ENCODE results near the gene ALX3. TPM values are rescaled to one million over a fixed set of nuclear protein-coding genes. Genes with fewer than 3 reads are reported as not detected.

Gene ALX3
- total RNA-seq, 4 donors from 2014 or later = not detected

- TF ChIP-seq CTCF (IDR thresholded peaks at IDR 0.05; ENCODE audit: low read depth) = no peak
Measured at GRCh38 chr1:110024613-110025012, 45.9 kb downstream of the ALX3 start.

GRCh38 chr1:110021285-110021684 lies 49.2 kb downstream of the ALX3 start:
- TF ChIP-seq CTCF (IDR thresholded peaks at IDR 0.05; ENCODE audit: low read depth) = no peak

- no peak for TF ChIP-seq CTCF (IDR thresholded peaks at IDR 0.05; ENCODE audit: low read depth)
Measured at GRCh38 chr1:110019770-110020169, 50.7 kb downstream of the ALX3 start.

GRCh38 chr1:110018396-110018795 lies 52.1 kb downstream of the ALX3 start:
- TF ChIP-seq CTCF (IDR thresholded peaks at IDR 0.05; ENCODE audit: low read depth) = no peak

GRCh38 chr1:110017792-110018191 lies 52.7 kb downstream of the ALX3 start:
- TF ChIP-seq CTCF (IDR thresholded peaks at IDR 0.05; ENCODE audit: low read depth) = no peak

GRCh38 chr1:110012100-110012780 lies 58.2 kb downstream of the ALX3 start:
- no peak for TF ChIP-seq CTCF (IDR thresholded peaks at IDR 0.05; ENCODE audit: low read depth)

- no peak for TF ChIP-seq CTCF (IDR thresholded peaks at IDR 0.05; ENCODE audit: low read depth)
Measured at GRCh38 chr1:110011527-110012041, 58.9 kb downstream of the ALX3 start.

Other genes with a start within 250 kb of the ALX3 start
- 100 to 1,000 TPM in 3 of 4 donors, 10 to 100 TPM in 1; 70.3 to 116 (median 106) TPM for gene CSF1, start 159.8 kb downstream of the ALX3 start, total RNA-seq
- 100 to 1,000 TPM in 1 of 4 donors, 10 to 100 TPM in 3; 77.0 to 112 (median 87.2) TPM for gene AHCYL1, start 85.9 kb downstream of the ALX3 start, total RNA-seq
- gene STRIP1, start 36.0 kb downstream of the ALX3 start, total RNA-seq = 10 to 100 TPM; 21.7 to 50.3 (median 33.0) TPM
- gene UBL4B, start 41.8 kb upstream of the ALX3 start, total RNA-seq = 1 to 10 TPM in 1 of 4 donors, not detected in 3; 2.1 TPM
- under 1 TPM in 1 of 4 donors, not detected in 3; under 0.01 TPM for gene SLC6A17, start 79.8 kb upstream of the ALX3 start, total RNA-seq
- 1 to 10 TPM; 1.3 to 6.6 (median 1.9) TPM for gene KCNC4, start 139.6 kb upstream of the ALX3 start, total RNA-seq

Measured in subcutaneous adipose tissue (tissue), 4 donors.